Skin epidermis (tissue), 12 donors: ENCODE measurements around the gene SEMA3D.

Experiments used
- H3K27ac ChIP-seq, 21 experiments: fragments of 200-600 bp; sonication (generic) in 11 of 21; one replicate each; pipeline ENCODE4 v1.5.0; 2020; ENCODE audit warnings: mild to moderate bottlenecking in 3 of 21, inconsistent platforms in 2 of 21, moderate library complexity in 2 of 21
- H3K4me3 ChIP-seq, 7 experiments: fragments of 200-600 bp; sonication (generic) in 2 of 7; one replicate each; pipeline ENCODE4 v1.5.0; 2020; ENCODE audit warnings: inconsistent platforms in 2 of 7, mild to moderate bottlenecking in 2 of 7, moderate library complexity in 1 of 7

SEMA3D gene

GRCh38 chr7:85135977-85136376 is 50.9 kb downstream of the SEMA3D start:
- Histone ChIP-seq H3K27ac (no peak overlapping the region), H3K4me3 (no peak overlapping the region)

GRCh38 chr7:85133560-85133959 is 53.3 kb downstream of the SEMA3D start:
- no peak overlapping the region for H3K4me3 ChIP-seq
- no peak overlapping the region for H3K27ac ChIP-seq

GRCh38 chr7:85133006-85133405 is 53.9 kb downstream of the SEMA3D start:
- Histone ChIP-seq H3K27ac (no peak overlapping the region), H3K4me3 (no peak overlapping the region)

- no peak overlapping the region for H3K27ac ChIP-seq
- no peak overlapping the region for H3K4me3 ChIP-seq
Observed at GRCh38 chr7:85130702-85131101, 56.2 kb downstream of the SEMA3D start.

GRCh38 chr7:85126383-85126782 is 60.5 kb downstream of the SEMA3D start:
- H3K27ac ChIP-seq: no peak overlapping the region
- no peak overlapping the region for H3K4me3 ChIP-seq

GRCh38 chr7:85125651-85126131 is 61.2 kb downstream of the SEMA3D start:
- no peak overlapping the region for H3K4me3 ChIP-seq
- H3K27ac ChIP-seq: no peak overlapping the region

GRCh38 chr7:85125176-85125575 is 61.7 kb downstream of the SEMA3D start:
- no peak overlapping the region for H3K27ac ChIP-seq
- H3K4me3 ChIP-seq: no peak overlapping the region

- Histone ChIP-seq H3K27ac (no peak overlapping the region), H3K4me3 (no peak overlapping the region)
Observed at GRCh38 chr7:85119934-85120333, 66.9 kb downstream of the SEMA3D start.

- no peak overlapping the region for H3K4me3 ChIP-seq
Observed at GRCh38 chr7:85115862-85116261, 71.0 kb downstream of the SEMA3D start.

GRCh38 chr7:85115006-85115405 is 71.8 kb downstream of the SEMA3D start:
- no peak overlapping the region for H3K4me3 ChIP-seq

More at GRCh38 chr7:85115862-85116261, 71.0 kb downstream of the SEMA3D start:
- H3K27ac ChIP-seq: no peak overlapping the region

GRCh38 chr7:85114342-85114741 is 72.5 kb downstream of the SEMA3D start:
- no peak overlapping the region for H3K4me3 ChIP-seq
- no peak overlapping the region for H3K27ac ChIP-seq

More at GRCh38 chr7:85115006-85115405, 71.8 kb downstream of the SEMA3D start:
- no peak overlapping the region for H3K27ac ChIP-seq

- Histone ChIP-seq H3K4me3 (no peak overlapping the region), H3K27ac (no peak overlapping the region)
Observed at GRCh38 chr7:85111761-85112160, 75.1 kb downstream of the SEMA3D start.

GRCh38 chr7:85106719-85107118 is 80.1 kb downstream of the SEMA3D start:
- no peak overlapping the region for H3K27ac ChIP-seq
- H3K4me3 ChIP-seq: no peak overlapping the region

- no peak overlapping the region for H3K4me3 ChIP-seq
- no peak overlapping the region for H3K27ac ChIP-seq
Observed at GRCh38 chr7:85104432-85105205, 82.2 kb downstream of the SEMA3D start.

GRCh38 chr7:85103962-85104361 is 82.9 kb downstream of the SEMA3D start:
- Histone ChIP-seq H3K4me3 (no peak overlapping the region), H3K27ac (no peak overlapping the region)

GRCh38 chr7:85103357-85103756 is 83.5 kb downstream of the SEMA3D start:
- Histone ChIP-seq H3K4me3 (no peak overlapping the region), H3K27ac (no peak overlapping the region)

GRCh38 chr7:85102813-85103350 is 84.0 kb downstream of the SEMA3D start:
- H3K27ac ChIP-seq: no peak overlapping the region
- H3K4me3 ChIP-seq: no peak overlapping the region

GRCh38 chr7:85101347-85101746 is 85.5 kb downstream of the SEMA3D start:
- Histone ChIP-seq H3K27ac (no peak overlapping the region), H3K4me3 (no peak overlapping the region)

GRCh38 chr7:85097844-85098243 is 89.0 kb downstream of the SEMA3D start:
- no peak overlapping the region for H3K27ac ChIP-seq
- H3K4me3 ChIP-seq: no peak overlapping the region

GRCh38 chr7:85095806-85096205 is 91.0 kb downstream of the SEMA3D start:
- no peak overlapping the region for H3K27ac ChIP-seq
- no peak overlapping the region for H3K4me3 ChIP-seq

- H3K4me3 ChIP-seq: no peak overlapping the region
- no peak overlapping the region for H3K27ac ChIP-seq
Observed at GRCh38 chr7:85095366-85095765, 91.5 kb downstream of the SEMA3D start.
